ENCODE data around the gene ACVR1B. TPM values are rescaled to one million over a fixed set of nuclear protein-coding genes. Genes with fewer than 3 reads are reported as not detected.

Gene ACVR1B
- total and polyA plus RNA-seq, 2 donors (not counting 1 experiment from before 2014, with no cell fraction given), result 3.4 to 10.6 TPM

DNA sequence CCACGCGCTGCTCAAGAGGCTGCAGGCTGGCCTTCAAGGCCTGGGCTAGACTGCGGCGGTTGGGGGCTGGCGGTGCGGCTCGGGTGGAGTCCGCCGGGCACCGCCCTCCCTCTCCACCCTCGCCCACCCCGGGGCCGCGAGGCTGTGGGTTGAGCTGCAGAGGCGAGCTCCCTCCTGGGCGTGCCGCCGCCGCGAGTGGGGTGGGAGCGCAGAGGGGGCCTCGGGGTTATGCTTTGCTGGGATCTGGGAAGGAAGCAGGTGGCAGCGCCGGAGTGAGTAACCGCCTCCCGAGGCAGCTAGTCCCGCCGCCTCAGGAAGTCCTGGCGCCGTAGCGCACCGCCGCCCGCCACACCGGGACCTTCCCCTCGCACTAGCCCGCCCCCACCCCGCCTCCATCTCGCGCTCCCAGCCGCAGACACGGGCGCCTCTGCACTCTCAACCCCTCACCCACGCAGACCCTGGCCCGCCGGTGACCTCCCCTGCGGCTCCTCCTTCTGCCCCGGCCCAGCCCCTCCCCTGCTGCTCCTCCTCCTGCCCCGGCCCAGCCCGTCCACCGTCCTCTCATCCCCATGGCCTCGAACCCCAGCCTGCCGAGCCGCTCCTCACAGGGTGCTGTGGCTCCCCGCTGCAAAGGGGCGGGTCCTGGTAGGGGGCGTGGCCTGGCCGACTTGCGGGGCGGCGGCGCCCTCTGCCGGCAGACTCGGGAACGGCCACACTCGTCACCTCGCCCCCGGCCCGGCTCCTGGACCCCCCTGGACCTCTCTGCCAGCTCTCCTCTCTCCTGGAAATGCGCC, 71.9 kb downstream of the ACVR1B start:
- H2AFZ ChIP-seq (ENCODE audit: insufficient read depth, low read depth, low read length, poor library complexity, severe bottlenecking), result peak overlapping the region; percentile 71
- no peaks in the 10 kb centered on the region for H3K27me3 ChIP-seq (replicated peaks in 1 of 4; ENCODE audit: control extremely low read depth in 1 of 4, control insufficient read depth in 3 of 4, insufficient read depth in 4 of 4, low read length in 3 of 4)
- peak overlapping the region; percentile 88 for H3K4me3 Mint-ChIP-seq
- H3K9me3 Mint-ChIP-seq (ENCODE audit: insufficient read depth), result no peaks in the 10 kb centered on the region
- ATAC-seq (ENCODE audit: low read depth) (peak; percentile 71), DNase-seq (peak; percentile 93)
- H3K4me1 ChIP-seq (ENCODE audit: control insufficient read depth in 2 of 2, insufficient read depth in 2 of 2, low read length in 2 of 2), result peaks cover 35 to 56% of the 10 kb centered on the region in 2 donors
- no peaks in the 10 kb centered on the region for H3K9me3 ChIP-seq (ENCODE audit: control extremely low read depth in 1 of 3, control insufficient read depth in 2 of 3, insufficient read depth in 1 of 3, low read length in 2 of 3)
- ChIA-PET POLR2A (interaction anchor here (0.7 to 4.8 kb wide), 8 partner anchors 10 to 47 kb away, joined by 3 to 28 read pairs (median 6); partner anchors contain the start of genes ATG101 and TAMALIN), CTCF (interaction anchor here (0.6 to 32.6 kb wide), 14 partner anchors 9 to 137 kb away, joined by 3 to 1315 read pairs (median 10); partner anchors contain the start of genes ATG101, NR4A1, SMIM41 and TAMALIN)
- no peaks in the 10 kb centered on the region for H3K36me3 ChIP-seq (replicated peaks in 1 of 2; ENCODE audit: control extremely low read depth in 1 of 2, control insufficient read depth in 1 of 2, extremely low read depth in 1 of 2, insufficient read depth in 2 of 2, low read length in 1 of 2)
- H3K27ac Mint-ChIP-seq, result peak overlapping the region; percentile 53
- no peaks in the 10 kb centered on the region for H4K20me1 ChIP-seq (ENCODE audit: control insufficient read depth, insufficient read depth, low read length, poor library complexity, severe bottlenecking)
- no peaks in the 10 kb centered on the region for H3K27me3 Mint-ChIP-seq
- H3K27ac ChIP-seq (ENCODE audit: low read length in 2 of 2), result peak overlapping the region in 1 of 2 donors; percentile 31
- intact Hi-C loops (cut with micrococcal nuclease), result loop anchor here (1.0 kb wide), 1 partner anchor 17 kb away; the partner anchor contains the start of gene TAMALIN
- H3K79me2 ChIP-seq (ENCODE audit: control insufficient read depth, insufficient read depth, low read length), result no peaks in the 10 kb centered on the region
- peak overlapping the region in 4 of 5 experiments; percentile 53 to 77 (median 60) for H3K4me3 ChIP-seq (ENCODE audit: control extremely low read depth in 1 of 5, extremely low read depth in 1 of 5, insufficient read depth in 1 of 5, low read depth in 2 of 5, low read length in 4 of 5)
- H3K4me2 ChIP-seq (replicated peaks; ENCODE audit: low read depth, low read length, poor library complexity, severe bottlenecking), result peak overlapping the region; percentile 100
- peak overlapping the region; percentile 74 for H3K9ac ChIP-seq (ENCODE audit: low read length)
- peaks cover 52% of the 10 kb centered on the region for H3K4me1 Mint-ChIP-seq
- WGBS (ENCODE audit: insufficient coverage), result under 1% methylated on average over 61 of the region's 70 CpGs
- TF ChIP-seq CTCF (IDR thresholded peaks at IDR 0.05) (peak; percentile 93), EZH2 (IDR thresholded peaks at IDR 0.05; ENCODE audit: borderline replicate concordance, insufficient read depth, low read depth, low read length, poor library complexity, severe bottlenecking) (no peak)

Data from B cell (primary cell).